ENCODE data around the gene ARMH4.

DNA sequence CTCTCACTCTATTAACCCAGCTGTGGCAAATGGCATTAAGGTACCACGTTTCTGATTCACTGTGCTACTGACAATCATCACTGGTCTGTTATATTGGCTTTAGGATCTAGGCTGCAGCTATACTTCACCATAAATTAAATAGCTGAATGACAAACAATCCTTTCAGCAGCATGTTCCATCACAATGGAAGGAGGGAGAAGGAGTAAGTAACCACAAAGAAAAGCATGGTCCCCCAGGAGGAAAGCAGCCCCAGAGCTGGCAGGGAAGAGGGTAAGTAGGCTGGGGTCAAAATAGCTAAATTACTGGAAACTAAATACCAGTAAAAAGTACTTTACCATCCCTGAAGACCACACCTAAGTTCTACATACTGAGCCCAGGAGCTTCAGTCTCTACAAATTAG is 2.8 kb downstream of the ARMH4 start:
- TF ChIP-seq, protein P1, sequence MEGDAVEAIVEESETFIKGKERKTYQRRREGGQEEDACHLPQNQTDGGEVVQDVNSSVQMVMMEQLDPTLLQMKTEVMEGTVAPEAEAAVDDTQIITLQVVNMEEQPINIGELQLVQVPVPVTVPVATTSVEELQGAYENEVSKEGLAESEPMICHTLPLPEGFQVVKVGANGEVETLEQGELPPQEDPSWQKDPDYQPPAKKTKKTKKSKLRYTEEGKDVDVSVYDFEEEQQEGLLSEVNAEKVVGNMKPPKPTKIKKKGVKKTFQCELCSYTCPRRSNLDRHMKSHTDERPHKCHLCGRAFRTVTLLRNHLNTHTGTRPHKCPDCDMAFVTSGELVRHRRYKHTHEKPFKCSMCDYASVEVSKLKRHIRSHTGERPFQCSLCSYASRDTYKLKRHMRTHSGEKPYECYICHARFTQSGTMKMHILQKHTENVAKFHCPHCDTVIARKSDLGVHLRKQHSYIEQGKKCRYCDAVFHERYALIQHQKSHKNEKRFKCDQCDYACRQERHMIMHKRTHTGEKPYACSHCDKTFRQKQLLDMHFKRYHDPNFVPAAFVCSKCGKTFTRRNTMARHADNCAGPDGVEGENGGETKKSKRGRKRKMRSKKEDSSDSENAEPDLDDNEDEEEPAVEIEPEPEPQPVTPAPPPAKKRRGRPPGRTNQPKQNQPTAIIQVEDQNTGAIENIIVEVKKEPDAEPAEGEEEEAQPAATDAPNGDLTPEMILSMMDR (IDR thresholded peaks at IDR 0.05 in 8 of 11, conservative IDR thresholded peaks at IDR 0.05 in 3 of 11), result no peak
- TF ChIP-seq POLR2A (IDR thresholded peaks at IDR 0.05), result no peak

All from spleen (tissue), 7 donors.